ENCODE measurements around the gene EPHA10. TPM values are rescaled to one million over a fixed set of nuclear protein-coding genes. Genes with fewer than 3 reads are reported as not detected.

EPHA10 gene
- polyA plus RNA-seq, 1 donor from 2014 or later, result 39.4 TPM

DNA sequence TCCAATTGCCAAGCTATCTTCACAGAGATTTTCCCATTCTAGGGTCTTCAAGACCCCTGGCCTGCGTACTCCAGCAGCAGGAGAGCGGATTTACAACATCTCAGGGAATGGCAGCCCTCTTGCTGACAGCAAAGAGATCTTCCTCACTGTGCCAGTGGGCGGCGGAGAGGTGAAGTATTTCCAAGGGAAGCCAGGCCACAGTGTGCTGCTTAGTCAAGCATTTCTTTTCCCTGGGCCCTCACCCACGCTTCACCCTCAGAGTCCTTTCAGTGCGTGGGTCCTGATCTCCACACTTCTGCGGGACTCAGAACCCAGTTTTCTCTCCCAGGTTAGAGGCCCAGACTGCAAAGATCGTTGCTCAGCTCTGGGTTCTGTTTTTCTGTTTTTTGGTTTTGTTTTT, 59.5 kb downstream of the EPHA10 start:
- Histone ChIP-seq H3K9me3 (ENCODE audit: low read length) (no peaks in the 10 kb centered on the region), H3K4me3 (ENCODE audit: low read length) (no peak overlapping the region), H3K79me2 (replicated peaks; ENCODE audit: insufficient read depth, low read length) (no peaks in the 10 kb centered on the region), H3K9me2 (ENCODE audit: insufficient read depth, low read length) (no peaks in the 10 kb centered on the region), H3K27me3 (ENCODE audit: insufficient read depth, low read depth, low read length) (no peaks in the 10 kb centered on the region), H3K9ac (ENCODE audit: low read length) (no peak overlapping the region), H3K36me3 (ENCODE audit: insufficient read depth, low read length) (no peaks in the 10 kb centered on the region), H3F3A (ENCODE audit: insufficient read depth, low read length, poor library complexity, severe bottlenecking) (no peaks in the 10 kb centered on the region), H4K20me1 (ENCODE audit: insufficient read depth) (no peaks in the 10 kb centered on the region), H3K27ac (ENCODE audit: low read length) (no peak overlapping the region), H3K4me2 (ENCODE audit: low read length) (no peak overlapping the region), H2AFZ (ENCODE audit: low read depth, low read length) (no peak overlapping the region)
- TF ChIP-seq MXI1 (conservative IDR thresholded peaks at IDR 0.05; ENCODE audit: poor library complexity, severe bottlenecking) (no peak), EP300 (conservative IDR thresholded peaks at IDR 0.05; ENCODE audit: poor library complexity, severe bottlenecking) (no peak), EZH2 (IDR thresholded peaks at IDR 0.05; ENCODE audit: borderline replicate concordance, insufficient read depth, low read length, poor library complexity, severe bottlenecking) (no peak), RAD21 (conservative IDR thresholded peaks at IDR 0.05) (no peak), TAF1 (IDR thresholded peaks at IDR 0.05; ENCODE audit: low read depth) (no peak), POLR2AphosphoS5 (IDR thresholded peaks at IDR 0.05) (no peak), SMC3 (conservative IDR thresholded peaks at IDR 0.05; ENCODE audit: poor library complexity) (no peak)
- TF ChIP-seq, protein P1, sequence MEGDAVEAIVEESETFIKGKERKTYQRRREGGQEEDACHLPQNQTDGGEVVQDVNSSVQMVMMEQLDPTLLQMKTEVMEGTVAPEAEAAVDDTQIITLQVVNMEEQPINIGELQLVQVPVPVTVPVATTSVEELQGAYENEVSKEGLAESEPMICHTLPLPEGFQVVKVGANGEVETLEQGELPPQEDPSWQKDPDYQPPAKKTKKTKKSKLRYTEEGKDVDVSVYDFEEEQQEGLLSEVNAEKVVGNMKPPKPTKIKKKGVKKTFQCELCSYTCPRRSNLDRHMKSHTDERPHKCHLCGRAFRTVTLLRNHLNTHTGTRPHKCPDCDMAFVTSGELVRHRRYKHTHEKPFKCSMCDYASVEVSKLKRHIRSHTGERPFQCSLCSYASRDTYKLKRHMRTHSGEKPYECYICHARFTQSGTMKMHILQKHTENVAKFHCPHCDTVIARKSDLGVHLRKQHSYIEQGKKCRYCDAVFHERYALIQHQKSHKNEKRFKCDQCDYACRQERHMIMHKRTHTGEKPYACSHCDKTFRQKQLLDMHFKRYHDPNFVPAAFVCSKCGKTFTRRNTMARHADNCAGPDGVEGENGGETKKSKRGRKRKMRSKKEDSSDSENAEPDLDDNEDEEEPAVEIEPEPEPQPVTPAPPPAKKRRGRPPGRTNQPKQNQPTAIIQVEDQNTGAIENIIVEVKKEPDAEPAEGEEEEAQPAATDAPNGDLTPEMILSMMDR (IDR thresholded peaks at IDR 0.05; ENCODE audit: poor library complexity, severe bottlenecking), result no peak
- TF ChIP-seq, protein P2, sequence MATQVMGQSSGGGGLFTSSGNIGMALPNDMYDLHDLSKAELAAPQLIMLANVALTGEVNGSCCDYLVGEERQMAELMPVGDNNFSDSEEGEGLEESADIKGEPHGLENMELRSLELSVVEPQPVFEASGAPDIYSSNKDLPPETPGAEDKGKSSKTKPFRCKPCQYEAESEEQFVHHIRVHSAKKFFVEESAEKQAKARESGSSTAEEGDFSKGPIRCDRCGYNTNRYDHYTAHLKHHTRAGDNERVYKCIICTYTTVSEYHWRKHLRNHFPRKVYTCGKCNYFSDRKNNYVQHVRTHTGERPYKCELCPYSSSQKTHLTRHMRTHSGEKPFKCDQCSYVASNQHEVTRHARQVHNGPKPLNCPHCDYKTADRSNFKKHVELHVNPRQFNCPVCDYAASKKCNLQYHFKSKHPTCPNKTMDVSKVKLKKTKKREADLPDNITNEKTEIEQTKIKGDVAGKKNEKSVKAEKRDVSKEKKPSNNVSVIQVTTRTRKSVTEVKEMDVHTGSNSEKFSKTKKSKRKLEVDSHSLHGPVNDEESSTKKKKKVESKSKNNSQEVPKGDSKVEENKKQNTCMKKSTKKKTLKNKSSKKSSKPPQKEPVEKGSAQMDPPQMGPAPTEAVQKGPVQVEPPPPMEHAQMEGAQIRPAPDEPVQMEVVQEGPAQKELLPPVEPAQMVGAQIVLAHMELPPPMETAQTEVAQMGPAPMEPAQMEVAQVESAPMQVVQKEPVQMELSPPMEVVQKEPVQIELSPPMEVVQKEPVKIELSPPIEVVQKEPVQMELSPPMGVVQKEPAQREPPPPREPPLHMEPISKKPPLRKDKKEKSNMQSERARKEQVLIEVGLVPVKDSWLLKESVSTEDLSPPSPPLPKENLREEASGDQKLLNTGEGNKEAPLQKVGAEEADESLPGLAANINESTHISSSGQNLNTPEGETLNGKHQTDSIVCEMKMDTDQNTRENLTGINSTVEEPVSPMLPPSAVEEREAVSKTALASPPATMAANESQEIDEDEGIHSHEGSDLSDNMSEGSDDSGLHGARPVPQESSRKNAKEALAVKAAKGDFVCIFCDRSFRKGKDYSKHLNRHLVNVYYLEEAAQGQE (IDR thresholded peaks at IDR 0.05; ENCODE audit: borderline replicate concordance), result no peak

DNA sequence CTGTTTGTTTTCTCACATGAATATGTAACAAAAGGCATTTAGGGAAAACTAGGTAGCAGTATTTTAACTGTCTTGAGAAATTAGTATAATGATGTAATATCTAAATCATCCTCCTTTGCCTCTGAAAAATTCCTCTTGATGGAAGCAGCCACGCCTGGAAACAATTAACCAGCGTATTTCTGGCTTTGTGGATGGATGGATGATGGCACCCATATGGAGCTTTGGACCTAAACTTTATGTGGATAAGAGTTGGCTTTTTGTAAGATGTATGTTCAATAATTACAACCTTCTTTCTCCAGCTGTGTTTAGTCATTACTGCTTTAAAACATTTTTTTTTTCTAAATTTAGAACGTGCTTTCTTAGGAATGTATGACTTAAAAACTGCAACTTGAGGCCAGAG, 60.0 kb downstream of the EPHA10 start:
- no peaks in the 10 kb centered on the region for H3K9me3 ChIP-seq (ENCODE audit: low read length)
- no peak overlapping the region for H3K9ac ChIP-seq (ENCODE audit: low read length)
- H3K9me2 ChIP-seq (ENCODE audit: insufficient read depth, low read length), result no peaks in the 10 kb centered on the region
- H3K27ac ChIP-seq (ENCODE audit: low read length), result no peak overlapping the region
- no peaks in the 10 kb centered on the region for H3K36me3 ChIP-seq (ENCODE audit: insufficient read depth, low read length)
- H3K4me2 ChIP-seq (ENCODE audit: low read length), result no peak overlapping the region
- no peak overlapping the region for H2AFZ ChIP-seq (ENCODE audit: low read depth, low read length)
- H3K79me2 ChIP-seq (replicated peaks; ENCODE audit: insufficient read depth, low read length), result no peaks in the 10 kb centered on the region
- H4K20me1 ChIP-seq (ENCODE audit: insufficient read depth), result no peaks in the 10 kb centered on the region
- TF ChIP-seq MXI1 (conservative IDR thresholded peaks at IDR 0.05; ENCODE audit: poor library complexity, severe bottlenecking), result no peak
- TF ChIP-seq, protein P2 (IDR thresholded peaks at IDR 0.05; ENCODE audit: borderline replicate concordance), result no peak
- no peak for TF ChIP-seq SMC3 (conservative IDR thresholded peaks at IDR 0.05; ENCODE audit: poor library complexity)
- no peak for TF ChIP-seq TAF1 (IDR thresholded peaks at IDR 0.05; ENCODE audit: low read depth)
- TF ChIP-seq EP300 (conservative IDR thresholded peaks at IDR 0.05; ENCODE audit: poor library complexity, severe bottlenecking), result no peak
- TF ChIP-seq POLR2AphosphoS5 (IDR thresholded peaks at IDR 0.05), result no peak
- H3K4me3 ChIP-seq (ENCODE audit: low read length), result no peak overlapping the region
- H3K27me3 ChIP-seq (ENCODE audit: insufficient read depth, low read depth, low read length), result no peaks in the 10 kb centered on the region
- H3F3A ChIP-seq (ENCODE audit: insufficient read depth, low read length, poor library complexity, severe bottlenecking), result no peaks in the 10 kb centered on the region
